Cardiac septum (tissue), 1 donor: Measurements from ENCODE around the gene TACC2. TPM values are rescaled to one million over a fixed set of nuclear protein-coding genes. Genes with fewer than 3 reads are reported as not detected.

Source experiments
- DNase-seq: peaks from one replicate; pipeline ENCODE4 v3.0.0-alpha.2; 2020; ENCODE audit warnings: low spot score
- intact Hi-C: fragments of 100-400 bp; cut with DNase I; formaldehyde crosslinking; loops from one replicate; pipeline ENCODE4 v1.14.0; 2022
- total RNA-seq: library from RNA; stranded (reverse); fragmentation: NEBNext Ultra II Directional; extraction: Animal tissue kit (Norgen Biotek cat#: 25700); gene quantifications from one replicate; pipeline ENCODE4 v1.2.1, GENCODE V29; 2021
- donor health status: DM: no; HTN: no; CAD: no.

TACC2 gene
- total RNA-seq, 1 donor from 2014 or later: 282 TPM

DNA sequence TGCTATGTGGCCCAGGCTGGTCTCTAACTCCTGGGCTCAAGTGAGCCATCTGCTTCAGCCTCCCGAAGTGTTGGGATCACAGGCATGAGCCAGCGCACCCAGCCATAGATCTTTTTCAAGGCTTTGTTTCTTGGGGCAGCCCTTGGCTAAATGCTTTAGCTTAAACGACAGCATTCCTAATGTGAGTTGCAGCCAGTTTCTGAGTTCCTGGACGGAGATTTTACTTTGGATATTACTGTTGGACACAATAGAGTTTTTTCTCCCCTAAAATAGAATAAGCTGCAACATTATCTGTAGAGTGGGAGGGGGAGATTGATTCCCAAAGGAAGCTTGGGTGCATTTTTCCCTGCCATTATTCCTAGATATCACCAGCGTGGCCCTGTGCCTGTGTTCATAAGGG, 179.1 kb downstream of the TACC2 start:
- intact Hi-C loops: no loop called here
- no peak for DNase-seq

DNA sequence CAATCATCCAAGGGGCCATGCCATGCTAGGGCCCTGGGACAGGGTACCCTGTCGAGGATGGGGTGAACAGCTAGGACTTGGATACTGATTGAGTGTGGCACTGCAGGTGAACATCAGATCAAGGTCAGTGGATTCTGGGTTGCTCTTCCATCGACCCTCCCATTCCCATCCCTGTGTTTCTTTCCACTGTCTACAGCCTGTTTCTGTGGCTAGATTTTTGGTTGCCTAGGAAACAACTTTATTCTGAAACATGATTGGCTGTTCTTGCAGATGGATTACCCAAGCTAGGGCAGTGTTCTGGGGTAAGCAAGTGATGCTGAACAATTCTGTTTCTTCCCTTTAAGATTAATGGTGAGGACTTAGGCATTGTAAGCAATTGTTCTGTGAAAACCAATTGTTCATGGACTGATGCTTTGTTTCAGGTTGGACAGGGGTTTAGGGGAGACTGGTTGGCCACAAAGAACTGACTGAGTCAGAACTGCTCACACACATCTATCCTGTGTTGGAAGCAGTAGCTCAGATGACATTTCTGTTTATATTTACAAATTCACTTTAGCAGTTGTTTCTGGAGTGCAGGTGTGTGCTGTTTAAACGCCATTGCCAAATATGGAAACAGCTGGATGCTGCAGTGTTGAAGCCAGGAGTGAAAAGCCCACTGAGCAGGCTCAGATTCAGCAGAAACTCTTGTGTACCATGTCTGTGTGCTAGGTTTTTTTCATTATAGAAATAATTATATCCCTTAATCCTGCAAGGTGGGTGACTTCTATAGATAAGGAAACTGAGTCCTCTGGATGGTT, 179.8 kb downstream of the TACC2 start:
- intact Hi-C loops: no loop called here

DNA sequence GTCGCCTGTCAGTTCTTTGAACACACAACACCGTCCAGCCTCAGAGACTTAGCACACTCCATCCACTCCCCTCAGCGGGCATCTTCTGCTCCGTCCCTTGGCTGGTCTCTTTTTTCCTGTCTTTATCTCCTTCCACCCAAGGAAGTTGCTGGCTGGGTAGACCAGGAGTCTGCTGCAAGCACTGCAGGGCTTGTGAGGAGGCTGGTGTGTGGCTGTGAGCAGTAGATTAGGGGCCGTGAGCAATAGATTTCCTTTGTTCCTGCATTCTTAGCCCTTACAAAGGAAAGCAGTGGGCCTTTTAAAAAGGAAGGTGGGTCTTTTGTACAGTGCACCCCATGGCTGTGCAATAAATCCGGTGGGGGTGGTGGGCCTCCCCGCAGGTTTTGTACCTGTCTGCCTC, 181.8 kb downstream of the TACC2 start:
- intact Hi-C loops: no loop called here
- DNase-seq: no peak

More for the DNA sequence above, 179.8 kb downstream of the TACC2 start:
- no peak for DNase-seq

DNA sequence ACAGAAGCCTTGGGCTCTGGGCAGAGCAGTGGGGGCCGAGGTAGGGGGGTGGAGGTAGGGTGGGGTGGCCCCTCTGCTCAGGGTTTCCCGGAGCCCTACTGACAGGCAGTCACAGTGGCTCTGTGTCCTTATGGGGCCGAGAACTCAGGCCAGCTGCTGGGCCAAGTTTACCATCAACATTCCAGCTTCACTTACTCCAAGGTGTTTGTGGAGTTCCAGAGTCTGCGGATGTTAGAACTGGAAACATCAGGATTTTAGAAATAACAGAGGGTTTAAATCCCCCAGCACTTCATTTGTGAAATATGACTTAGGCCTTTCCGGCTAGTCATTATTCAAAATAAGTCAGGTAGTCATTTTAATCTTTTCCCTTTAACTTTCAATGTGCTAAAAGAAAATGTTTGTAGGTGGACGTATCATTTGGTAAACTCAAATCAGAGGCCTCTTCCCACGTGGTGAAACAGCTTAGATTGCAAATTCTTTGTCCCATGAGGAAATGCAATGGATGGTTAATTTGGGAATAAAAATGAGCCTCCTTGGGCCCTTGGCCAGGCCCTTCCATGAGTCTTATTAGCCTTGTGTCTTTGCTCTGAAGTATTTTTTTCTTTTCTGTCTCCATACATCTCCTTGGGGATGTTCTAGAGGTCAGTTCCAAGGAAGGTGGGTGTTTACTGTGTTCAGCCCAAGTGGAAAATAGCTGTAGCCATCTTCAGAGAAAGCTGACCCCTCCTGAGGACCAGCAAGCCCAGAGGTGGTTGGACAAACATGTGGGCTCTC, 182.5 kb downstream of the TACC2 start:
- intact Hi-C loops: loop anchor here (2.0 kb wide), 1 partner anchor 29 kb away; no protein-coding TSS in a partner anchor
- DNase-seq: no peak

DNA sequence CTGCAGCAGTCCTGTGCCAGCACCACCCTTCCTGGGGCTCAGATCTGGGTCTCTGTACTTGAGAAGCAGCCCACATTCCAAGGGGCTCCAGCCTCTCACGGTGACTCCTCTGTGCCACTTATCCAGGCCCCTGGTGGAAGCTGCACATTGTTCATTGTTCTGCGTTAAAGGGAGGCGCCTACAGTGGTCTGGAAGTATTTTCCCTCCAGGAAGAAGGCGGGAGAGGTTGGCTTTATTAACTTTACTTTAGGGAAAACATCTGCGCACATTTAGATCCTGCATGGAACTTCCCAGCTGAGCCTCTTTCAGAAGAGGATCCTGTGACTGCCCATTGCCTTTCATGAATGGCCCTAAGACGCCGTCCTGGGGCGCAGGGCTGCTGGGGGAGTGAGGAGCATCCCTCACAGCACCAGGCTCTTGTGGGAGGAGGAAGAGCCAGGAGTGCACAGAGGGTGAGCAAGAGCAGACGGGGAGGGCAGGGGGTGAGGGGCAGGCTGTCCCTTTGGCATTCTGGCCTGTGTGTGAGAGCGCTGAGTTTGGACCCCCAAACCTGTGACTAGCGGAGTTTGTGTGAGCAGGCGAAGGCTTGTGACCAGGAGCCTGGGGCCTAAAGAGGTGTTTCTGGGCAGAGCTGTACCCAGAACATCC, 183.5 kb downstream of the TACC2 start:
- intact Hi-C loops: loop anchor here (2.0 kb wide), 1 partner anchor 30 kb away; no protein-coding TSS in a partner anchor
- no peak for DNase-seq

DNA sequence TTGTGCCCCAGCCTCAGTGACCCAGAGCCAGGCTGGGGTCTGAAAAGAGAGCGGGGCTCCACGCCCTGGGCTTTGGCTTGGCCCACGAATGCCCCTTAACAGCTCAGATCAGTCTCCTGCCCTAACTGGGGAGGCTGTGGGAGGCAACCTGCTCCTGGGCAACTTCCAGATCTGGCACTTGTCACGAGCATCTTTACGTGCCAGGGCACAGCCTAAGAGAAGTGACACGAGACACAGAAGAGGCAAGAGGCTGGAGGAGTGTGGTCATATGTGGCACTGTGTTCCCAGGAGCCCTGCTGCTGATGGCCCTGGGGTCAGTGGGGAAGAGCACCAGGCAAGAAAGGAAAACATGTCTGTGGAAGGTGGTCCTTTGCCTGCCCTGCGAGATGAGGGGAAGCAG, 184.4 kb downstream of the TACC2 start:
- intact Hi-C loops: loop anchor here (2.0 kb wide), 1 partner anchor 31 kb away; no protein-coding TSS in a partner anchor
- no peak for DNase-seq

DNA sequence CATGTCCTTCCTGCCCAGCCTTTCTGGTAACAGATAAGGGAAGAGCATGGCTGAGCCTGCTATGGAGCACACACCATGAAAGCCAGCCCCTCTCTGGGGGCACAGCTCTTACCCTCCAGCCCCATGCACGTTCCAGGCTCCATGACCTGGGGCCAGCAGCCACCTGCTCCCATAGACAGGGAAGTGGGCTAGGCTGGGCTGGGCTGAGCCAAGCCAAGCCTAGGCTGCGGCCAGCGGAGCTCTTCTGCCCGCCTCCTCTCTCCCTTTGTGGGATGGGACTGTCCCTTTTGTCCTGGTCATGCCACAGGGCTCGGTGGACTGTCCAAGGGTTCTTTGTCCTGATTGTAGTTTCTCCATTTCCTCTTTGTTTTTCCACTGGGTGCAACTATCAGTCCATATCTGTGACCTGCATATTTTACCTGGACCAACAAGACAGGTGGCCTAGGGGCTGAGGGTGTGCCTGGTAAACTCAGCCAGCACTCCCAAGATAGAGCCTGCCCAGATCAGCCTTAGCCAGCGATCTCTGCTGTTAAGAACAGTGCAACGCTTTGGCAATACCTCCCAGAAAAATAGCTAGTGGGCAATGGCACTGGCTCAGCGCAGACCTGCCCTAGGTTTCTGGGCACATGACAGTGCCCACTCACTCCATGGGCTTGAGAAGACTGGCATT, 184.9 kb downstream of the TACC2 start:
- intact Hi-C loops: loop anchor here (2.0 kb wide), 1 partner anchor 31 kb away; no protein-coding TSS in a partner anchor

DNA sequence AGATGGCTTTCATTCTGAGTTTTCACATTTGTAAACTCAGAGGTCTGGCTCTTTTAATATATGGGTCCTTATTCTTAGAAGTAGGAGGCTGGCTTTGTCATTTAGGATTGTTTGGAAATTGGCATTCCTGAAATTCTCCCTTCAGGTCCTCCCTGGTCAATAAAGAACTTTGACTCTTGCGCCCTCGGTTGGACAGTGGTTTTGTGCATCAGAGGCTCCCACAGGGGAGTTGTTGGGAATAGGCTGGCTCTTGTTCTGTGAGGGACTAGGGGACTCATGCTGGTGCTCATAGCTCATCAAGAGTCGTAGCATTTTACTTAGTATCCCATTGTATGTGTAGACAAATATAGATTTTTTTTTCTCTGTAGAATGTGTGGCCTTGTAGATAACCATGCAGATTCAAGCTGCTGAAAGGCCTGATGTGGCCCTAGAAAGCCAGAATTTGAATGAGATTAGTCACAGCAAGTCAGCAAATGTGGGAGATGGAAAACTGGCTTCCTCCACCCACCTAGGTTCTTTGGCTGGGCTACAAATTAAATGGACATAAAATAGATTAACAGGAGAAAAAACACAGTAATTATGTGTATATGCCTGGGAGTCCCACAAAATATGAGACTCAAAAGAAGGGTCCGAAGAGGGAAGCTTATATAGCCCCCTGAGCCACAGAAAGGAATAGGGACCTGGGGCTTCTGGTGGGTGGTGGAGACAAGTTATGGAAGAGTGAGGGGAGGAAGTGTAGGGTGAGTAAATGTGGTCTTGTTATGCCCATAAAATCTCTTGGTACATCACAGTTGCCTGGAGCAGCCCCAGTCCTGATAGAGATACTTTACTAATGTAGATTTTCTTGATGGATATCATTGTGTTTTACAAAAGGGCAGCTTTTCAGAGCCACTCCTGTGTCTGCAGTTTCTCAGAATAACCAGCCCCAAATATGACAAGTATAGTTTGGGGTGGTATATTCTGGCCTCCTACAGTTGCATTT, 187.6 kb downstream of the TACC2 start:
- DNase-seq: no peak
- intact Hi-C loops: no loop called here

More for the DNA sequence above, 184.9 kb downstream of the TACC2 start:
- DNase-seq: no peak

DNA sequence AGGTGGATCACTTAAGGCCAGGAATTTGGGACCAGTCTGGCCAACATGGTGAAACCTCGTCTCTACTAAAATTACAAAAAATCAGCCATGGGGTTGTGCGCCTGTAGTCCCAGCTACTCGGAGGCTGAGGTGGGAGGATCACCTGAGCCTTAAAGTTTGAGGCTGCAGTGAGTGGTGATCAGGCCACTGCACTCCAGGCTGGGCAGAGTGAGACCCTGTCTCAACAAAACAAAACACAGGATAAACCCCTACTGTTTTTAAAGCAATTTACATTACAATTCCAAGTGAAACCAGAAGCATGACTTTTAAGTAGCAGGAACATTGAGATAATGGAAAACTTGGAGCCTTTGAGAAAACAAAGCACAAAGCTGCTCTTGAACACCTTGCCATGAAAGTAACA, 189.7 kb downstream of the TACC2 start:
- intact Hi-C loops: no loop called here
- DNase-seq: no peak

DNA sequence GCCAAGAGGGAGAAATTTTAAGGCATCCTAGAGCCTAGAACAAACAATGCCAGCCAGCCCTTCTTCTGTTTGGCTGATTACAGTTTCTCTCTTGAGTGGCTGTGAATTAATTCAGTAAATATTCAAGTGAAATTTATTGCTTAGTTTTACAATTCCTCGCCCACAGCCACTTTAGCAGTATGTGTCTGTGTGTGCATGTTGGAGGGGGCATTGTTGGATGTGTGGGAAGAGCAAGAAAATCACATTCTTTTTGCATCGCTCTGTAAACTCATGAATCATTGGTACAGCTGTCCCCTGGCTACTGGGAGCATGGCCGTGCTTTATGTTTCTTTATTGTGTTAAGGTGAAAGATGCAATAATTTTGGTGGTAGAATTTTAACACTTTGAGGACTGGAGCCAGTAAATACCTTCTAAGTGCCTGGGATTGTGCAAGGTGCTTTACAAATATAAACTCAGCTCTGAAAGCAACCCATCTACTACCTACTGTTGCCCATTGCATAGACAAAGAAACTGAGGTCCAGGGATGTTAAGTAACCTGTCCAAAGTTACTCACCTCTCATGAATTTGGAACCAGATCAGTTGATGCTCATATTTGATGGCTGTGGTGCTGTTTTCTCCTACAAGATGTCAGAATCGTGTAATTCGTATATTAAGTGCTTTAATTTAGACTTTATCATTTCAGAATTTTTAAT, 192.2 kb downstream of the TACC2 start:
- intact Hi-C loops: no loop called here
- no peak for DNase-seq

DNA sequence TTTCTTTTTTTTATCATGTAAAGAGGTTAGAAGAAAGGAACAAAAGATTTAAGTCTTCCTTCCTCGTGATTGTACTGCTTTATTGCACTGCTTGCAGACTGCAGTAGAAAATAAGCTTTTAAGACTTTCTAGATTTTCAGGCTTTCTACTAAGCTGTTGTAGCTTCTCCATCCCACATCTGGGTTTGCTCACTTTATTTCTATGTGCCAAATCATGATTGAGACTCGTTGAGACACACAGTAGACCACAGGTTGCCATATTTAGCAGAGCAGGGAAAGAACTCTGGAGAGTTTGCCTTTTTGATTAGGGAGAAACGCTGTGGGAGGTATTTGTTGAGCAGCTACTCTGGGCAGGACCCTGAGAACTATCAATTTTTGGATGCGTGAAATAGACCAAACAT, 192.9 kb downstream of the TACC2 start:
- DNase-seq: no peak
- intact Hi-C loops: no loop called here

DNA sequence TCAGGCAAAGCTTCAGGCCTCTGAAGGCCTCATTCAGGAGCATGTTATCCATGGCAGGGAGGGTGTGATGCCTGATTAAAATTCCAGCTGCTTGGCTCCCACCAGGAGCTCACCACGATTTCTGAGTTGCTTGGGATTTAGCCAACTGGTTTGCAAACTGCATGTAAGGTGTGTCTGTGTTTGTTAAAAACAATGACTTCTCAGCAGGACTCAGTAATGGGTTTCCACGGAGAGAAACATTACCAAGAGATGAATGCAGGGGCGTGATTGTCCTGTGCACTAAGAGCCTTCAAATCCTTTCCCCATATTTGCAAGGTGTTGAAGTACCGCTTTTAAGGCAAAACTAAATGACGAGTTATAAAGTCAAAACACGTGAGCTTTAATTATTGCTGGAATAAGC, 193.3 kb downstream of the TACC2 start:
- no peak for DNase-seq
- intact Hi-C loops: no loop called here

DNA sequence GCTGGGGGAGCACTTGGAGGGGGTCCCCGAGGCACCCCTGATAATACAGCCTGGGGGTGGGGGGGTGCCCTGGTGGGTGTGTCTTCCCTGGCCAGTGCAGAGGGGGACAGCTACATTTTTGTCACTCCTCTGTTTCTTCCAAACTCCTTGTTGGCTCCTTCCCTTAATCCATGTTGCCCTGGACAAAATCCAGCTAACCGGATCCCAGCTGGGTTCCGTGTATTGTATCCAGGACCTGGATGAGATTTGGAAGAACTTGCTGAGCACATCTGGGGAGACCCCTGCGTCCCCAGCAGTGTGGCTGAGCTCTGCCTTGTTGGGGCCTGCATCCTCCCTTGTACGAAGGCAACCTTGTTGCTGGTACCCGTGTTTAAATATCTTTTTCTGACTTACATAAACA, 195.3 kb downstream of the TACC2 start:
- intact Hi-C loops: no loop called here
- no peak for DNase-seq

DNA sequence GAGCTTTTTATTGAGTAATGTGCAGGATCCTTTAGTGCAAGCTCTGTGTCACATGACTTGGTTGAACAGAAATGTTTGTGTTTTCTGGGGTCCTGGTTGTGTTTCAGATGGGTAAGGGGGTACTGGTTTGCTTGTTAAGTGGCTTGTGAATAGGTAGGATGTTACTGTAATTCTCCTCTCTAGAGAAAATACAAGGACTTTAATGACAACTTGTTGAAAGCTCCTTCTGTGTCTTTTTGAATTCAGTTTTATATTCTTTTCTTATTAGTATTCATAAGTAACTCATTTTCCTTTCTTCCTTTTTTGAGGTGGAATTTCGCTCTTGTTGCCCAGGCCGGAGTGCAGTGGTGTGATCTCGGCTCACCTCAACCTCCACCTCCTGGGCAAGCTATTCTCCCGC, 196.7 kb downstream of the TACC2 start:
- intact Hi-C loops: no loop called here
- DNase-seq: no peak

DNA sequence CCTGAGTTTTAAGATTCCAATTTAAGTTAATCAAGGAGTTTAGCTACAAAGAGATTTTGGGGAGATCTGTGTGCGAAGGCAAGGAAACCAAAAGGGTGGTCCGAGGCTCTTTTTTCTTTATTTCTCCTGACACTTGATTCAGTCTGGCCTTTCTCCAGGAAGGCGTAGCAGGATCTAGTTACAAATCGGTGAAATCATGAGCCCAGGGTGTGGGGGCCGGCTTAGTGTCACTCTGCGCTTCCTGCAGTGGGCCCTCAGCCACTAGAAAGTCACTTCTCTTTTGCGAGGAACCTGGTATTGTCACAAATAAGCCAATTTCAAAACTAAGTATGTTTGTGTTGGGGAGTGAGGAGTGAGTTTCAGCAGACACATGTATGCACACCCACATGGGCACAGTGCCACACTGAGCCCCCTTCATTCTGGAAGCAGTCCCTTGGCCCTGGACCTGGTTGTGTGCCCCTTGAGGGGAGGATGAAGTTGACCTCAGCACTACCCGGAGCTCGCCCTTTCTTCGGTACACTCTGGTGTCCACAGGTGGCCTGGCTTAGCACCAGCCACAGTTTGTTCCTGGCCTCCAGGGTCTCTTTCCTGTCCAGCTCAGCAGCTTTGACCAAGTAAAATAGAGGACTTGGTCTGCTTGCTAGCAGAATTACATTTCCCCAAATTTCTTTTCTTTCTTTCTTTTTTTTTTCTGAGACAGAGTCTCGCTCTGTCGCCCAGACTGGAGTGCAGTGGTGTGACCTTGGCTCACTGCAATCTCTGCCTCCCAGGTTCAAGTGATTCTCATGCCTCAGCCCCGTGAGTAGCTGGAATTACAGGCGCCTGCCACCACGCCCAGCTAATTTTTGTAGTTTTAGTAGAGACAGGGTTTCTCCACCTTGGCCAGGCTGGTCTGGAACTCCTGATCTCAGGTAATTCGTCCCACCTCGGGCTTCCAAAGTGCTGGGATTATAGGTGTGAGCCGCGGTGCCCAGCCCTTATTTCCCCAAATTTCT, 198.2 kb downstream of the TACC2 start:
- no peak for DNase-seq
- intact Hi-C loops: no loop called here

DNA sequence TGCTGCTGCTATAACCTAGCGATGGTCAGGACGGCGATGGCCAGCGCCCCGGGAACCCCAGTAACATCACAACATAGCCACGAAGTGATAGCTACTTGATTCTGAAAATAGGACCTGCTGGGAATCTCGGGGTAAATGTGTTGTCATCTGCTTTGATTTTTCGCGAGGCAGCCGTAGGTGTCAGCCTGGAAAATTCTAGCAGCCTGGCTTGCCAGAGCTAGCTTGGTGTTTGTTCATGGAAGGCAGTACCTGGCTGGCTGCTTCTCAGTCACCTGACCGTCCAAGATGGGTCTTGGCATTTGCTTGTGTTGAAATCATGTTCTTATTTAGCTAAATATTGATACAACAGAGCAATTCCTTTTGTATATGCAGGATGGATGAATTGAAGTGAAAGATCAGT, 199.7 kb downstream of the TACC2 start:
- no peak for DNase-seq
- intact Hi-C loops: no loop called here

DNA sequence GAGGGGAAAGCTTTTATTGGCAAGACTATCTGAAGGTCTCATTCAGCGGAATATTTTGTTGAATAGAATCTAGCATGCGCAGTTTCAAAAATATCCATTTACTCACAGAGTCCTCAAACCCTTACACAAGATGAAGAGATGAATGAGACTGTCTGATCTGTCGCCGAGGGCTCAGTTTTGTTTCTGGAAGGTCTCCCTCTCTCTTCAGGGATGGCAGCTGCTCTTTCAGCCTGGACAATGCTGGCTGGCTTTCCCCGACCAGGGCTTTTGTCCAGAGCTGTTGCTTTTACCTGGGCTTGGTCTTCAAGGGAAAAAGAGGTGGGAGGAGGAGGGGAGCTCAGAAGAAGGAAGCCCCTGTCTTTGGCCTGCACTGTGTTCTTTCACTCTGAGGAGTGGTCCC, 200.2 kb downstream of the TACC2 start:
- no peak for DNase-seq
- intact Hi-C loops: no loop called here
